IPS-NIHi7 (cell line): ENCODE measurements around the gene PPP1R13L.
"Not testable (repeated sequence)": the region's sequence is repeated elsewhere in the genome, so short reads cannot be mapped to it uniquely, and the experiment has no call there.

Experiments
- DNase-seq: peaks from one replicate; pipeline ENCODE4 v3.0.0; 2012; ENCODE audit warnings: mixed read lengths; ENCODE audit errors: extremely low spot score

Gene PPP1R13L

GRCh38 chr19:45346449-45346848 is 58.4 kb downstream of the PPP1R13L start:
- peak; percentile 70 for DNase-seq

GRCh38 chr19:45345506-45345860 is 59.4 kb downstream of the PPP1R13L start:
- no peak for DNase-seq

GRCh38 chr19:45344621-45345505 is 60.0 kb downstream of the PPP1R13L start:
- no peak for DNase-seq

- no peak for DNase-seq
Observed at GRCh38 chr19:45342911-45343310, 62.0 kb downstream of the PPP1R13L start.

- no peak for DNase-seq
Observed at GRCh38 chr19:45340899-45341453, 63.9 kb downstream of the PPP1R13L start.

- DNase-seq, result peak; percentile 91
Observed at GRCh38 chr19:45340232-45340898, 64.5 kb downstream of the PPP1R13L start, which contains the start of gene KLC3. TSS of gene KLC3 (plus strand) at chr19:45340750. CDS start at chr19:45345542, 4,792 bp downstream.

- no peak for DNase-seq
Observed at GRCh38 chr19:45339629-45340028, 65.2 kb downstream of the PPP1R13L start.

GRCh38 chr19:45336696-45337251 is 68.1 kb downstream of the PPP1R13L start:
- DNase-seq, result no peak

- not testable (repeated sequence) for DNase-seq
Observed at GRCh38 chr19:45334881-45335280, 70.0 kb downstream of the PPP1R13L start.

- no peak for DNase-seq
Observed at GRCh38 chr19:45333609-45334303, 71.1 kb downstream of the PPP1R13L start.

- peak; percentile 12 for DNase-seq
Observed at GRCh38 chr19:45331411-45331810, 73.5 kb downstream of the PPP1R13L start.
